Measurements from ENCODE around the gene TENM4.
"Not testable (repeated sequence)": the region's sequence is repeated elsewhere in the genome, so short reads cannot be mapped to it uniquely, and the experiment has no call there.

The TENM4 gene

DNA sequence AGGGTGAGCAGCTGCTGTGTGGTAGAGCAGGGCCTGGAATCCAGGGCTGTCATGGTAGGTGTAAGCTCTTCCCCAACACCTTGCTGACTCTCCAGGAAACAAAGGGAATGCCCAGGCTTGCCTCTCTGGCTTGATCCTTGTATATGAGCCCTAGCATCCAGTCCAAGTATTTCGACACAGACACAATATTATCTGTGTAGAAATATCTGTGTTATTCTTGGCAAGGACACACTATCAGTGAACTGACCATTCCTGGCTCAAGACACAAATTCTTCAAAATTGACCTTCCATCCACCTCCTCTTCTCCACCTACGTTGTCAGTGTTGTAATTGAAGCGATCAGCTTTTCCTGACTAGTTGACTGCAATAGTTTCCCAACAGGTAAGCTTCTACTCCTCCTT is 554.2 kb downstream of the TENM4 start:
- TF ChIP-seq, protein P1, sequence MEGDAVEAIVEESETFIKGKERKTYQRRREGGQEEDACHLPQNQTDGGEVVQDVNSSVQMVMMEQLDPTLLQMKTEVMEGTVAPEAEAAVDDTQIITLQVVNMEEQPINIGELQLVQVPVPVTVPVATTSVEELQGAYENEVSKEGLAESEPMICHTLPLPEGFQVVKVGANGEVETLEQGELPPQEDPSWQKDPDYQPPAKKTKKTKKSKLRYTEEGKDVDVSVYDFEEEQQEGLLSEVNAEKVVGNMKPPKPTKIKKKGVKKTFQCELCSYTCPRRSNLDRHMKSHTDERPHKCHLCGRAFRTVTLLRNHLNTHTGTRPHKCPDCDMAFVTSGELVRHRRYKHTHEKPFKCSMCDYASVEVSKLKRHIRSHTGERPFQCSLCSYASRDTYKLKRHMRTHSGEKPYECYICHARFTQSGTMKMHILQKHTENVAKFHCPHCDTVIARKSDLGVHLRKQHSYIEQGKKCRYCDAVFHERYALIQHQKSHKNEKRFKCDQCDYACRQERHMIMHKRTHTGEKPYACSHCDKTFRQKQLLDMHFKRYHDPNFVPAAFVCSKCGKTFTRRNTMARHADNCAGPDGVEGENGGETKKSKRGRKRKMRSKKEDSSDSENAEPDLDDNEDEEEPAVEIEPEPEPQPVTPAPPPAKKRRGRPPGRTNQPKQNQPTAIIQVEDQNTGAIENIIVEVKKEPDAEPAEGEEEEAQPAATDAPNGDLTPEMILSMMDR (conservative IDR thresholded peaks at IDR 0.05; ENCODE audit: low read length) = no peak
- peak; percentile 15 for DNase-seq (ENCODE audit: low read depth)
- no peak overlapping the region for H3K4me3 ChIP-seq (ENCODE audit: low read length)

DNA sequence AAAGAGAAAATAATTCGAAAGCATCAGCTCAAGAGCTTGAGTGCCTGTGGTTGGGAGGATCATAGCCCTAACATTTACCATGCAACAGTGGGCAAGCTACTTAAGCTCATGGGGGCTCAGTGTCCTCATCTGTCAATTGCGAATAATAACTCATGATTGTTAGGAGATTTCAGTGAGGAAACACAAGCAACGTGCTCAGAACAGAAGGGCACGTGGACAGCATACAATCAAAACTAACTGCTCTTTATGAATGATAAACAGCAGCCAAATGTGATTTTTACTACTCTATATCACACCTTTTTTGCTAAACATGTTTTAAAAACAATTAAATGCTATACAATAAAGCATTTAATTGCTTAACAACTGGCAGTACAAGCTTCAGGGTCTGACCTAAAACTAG is 556.1 kb downstream of the TENM4 start:
- no peak for DNase-seq (ENCODE audit: low read depth)
- no peak overlapping the region for H3K4me3 ChIP-seq (ENCODE audit: low read length)
- TF ChIP-seq, protein P1 (conservative IDR thresholded peaks at IDR 0.05; ENCODE audit: low read length) = no peak

- H3K4me3 ChIP-seq (ENCODE audit: low read length) = no peak overlapping the region
- no peak for DNase-seq (ENCODE audit: low read depth)
- TF ChIP-seq, protein P1 (conservative IDR thresholded peaks at IDR 0.05; ENCODE audit: low read length) = no peak
Observed at GRCh38 chr11:78883506-78883905, 557.3 kb downstream of the TENM4 start.

- not testable (repeated sequence) for DNase-seq (ENCODE audit: low read depth); H3K4me3 ChIP-seq (ENCODE audit: low read length)
Observed at GRCh38 chr11:78879094-78879980, 561.5 kb downstream of the TENM4 start.

DNA sequence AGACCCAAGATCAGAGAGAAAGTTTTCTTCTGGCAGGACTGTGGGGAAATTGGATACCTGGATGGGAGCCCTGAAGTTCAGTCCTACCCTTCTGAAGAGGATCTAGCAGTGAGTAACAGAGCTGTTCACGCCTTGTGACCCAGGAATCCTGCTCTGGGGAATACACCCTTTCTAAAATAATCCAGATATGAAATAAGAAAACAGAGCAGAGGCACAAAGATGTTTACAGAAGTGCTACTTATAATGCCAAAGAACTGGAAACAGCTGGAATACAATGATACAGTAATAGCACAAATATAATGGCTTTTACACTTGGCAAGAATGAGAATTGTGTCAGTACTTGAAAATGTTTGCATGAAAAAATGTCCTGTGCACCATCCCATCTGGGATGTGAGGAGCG is 562.2 kb downstream of the TENM4 start:
- no peak for DNase-seq (ENCODE audit: low read depth)
- no peak overlapping the region for H3K4me3 ChIP-seq (ENCODE audit: low read length)
- TF ChIP-seq, protein P1 (conservative IDR thresholded peaks at IDR 0.05; ENCODE audit: low read length) = no peak

DNA sequence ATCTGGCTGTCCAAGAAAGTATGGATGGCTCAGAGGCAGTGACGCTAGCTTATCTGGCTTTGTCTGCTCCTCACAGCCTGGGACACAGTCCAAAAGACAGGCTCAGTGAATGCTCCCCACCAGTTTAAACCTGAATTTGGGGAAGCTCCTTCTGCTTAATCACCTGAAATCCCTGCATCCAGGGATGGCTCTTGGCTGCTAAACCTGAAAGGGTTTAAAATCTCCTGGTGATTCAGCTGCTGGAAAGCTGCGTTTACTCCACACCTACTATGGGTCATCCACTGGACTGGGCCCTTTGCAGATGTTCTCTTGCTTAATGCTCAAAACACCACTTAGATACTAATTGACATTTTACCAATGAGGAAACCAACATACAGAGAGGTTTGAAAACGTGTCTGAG is 564.2 kb downstream of the TENM4 start:
- no peak for DNase-seq (ENCODE audit: low read depth)
- no peak overlapping the region for H3K4me3 ChIP-seq (ENCODE audit: low read length)
- TF ChIP-seq, protein P1 (conservative IDR thresholded peaks at IDR 0.05; ENCODE audit: low read length) = no peak

- H3K4me3 ChIP-seq (ENCODE audit: low read length) = no peak overlapping the region
- no peak for DNase-seq (ENCODE audit: low read depth)
- TF ChIP-seq, protein P1 (conservative IDR thresholded peaks at IDR 0.05; ENCODE audit: low read length) = no peak
Observed at GRCh38 chr11:78870655-78871054, 570.2 kb downstream of the TENM4 start.

Measured in AG10803 (cell line).